HCT116 (cell line): ENCODE data around the gene SMIM23. TPM values are rescaled to one million over a fixed set of nuclear protein-coding genes. Genes with fewer than 3 reads are reported as not detected.

Experiments
- ATAC-seq: fragments of 200-7000 bp; cut with Tn5 transposase; 2 replicates; pipeline ENCODE4 v1.9.1; 2020; ENCODE audit warnings: mild to moderate bottlenecking, moderate library complexity
- BruUV-seq: library from RNA; stranded (reverse); fragments of 400-500 nt; replicated peaks from 2 replicates; lab custom pipeline; 2021; lab: Mats Ljungman, UMichigan
- CTCF ChIA-PET: fragments of 300-600 bp; sonication (Branson Sonifier 250); formaldehyde crosslinking; loops from one replicate; lab custom pipeline; 2021; ENCODE audit warnings: antibody characterized with exemption; lab: Charles Lee
- POLR2A ChIA-PET: fragments of 300-600, 350-600 bp; sonication (Branson Sonifier 250); formaldehyde crosslinking; loops from one replicate; lab custom pipeline; 2021; ENCODE audit warnings: antibody characterized with exemption; lab: Charles Lee
- RAD21 ChIA-PET, 2 experiments: fragments of 300-600 bp; sonication (Branson Sonifier 250); formaldehyde crosslinking; loops; one replicate each; lab custom pipeline; 2023; ENCODE audit warnings: low total read pairs in 2 of 2; ENCODE audit not compliant: uncharacterized antibody in 2 of 2, unreplicated experiment in 2 of 2, low non-redundant PET in 1 of 2; lab: Charles Lee
- DNase-seq: peaks from one replicate; pipeline ENCODE4 v3.0.0-alpha.2; 2010; ENCODE audit warnings: low read depth, low spot score
- H2AFZ ChIP-seq: fragments of 200-600 bp; shearing (Covaris generic), sonication (generic); 2 replicates; pipeline ENCODE4 v1.6.1; 2017; ENCODE audit warnings: low read depth, mixed run types, mixed read lengths, antibody characterized with exemption, low read length; ENCODE audit not compliant: poor library complexity, severe bottlenecking
- H3K27ac ChIP-seq: 2 replicates; pipeline ENCODE4 v1.5.1; 2012; ENCODE audit warnings: low read depth, low read length
- H3K27me3 ChIP-seq: fragments of 200-600 bp; sonication (generic); 2 replicates; pipeline ENCODE4 v1.6.1; 2016; ENCODE audit warnings: mixed run types, low read length, mixed read lengths; ENCODE audit not compliant: insufficient read depth
- H3K36me3 ChIP-seq, 2 experiments: fragments of 200-500 bp in 1 of 2; fragments of 200-600 bp in 1 of 2; sonication (Bioruptor generic) in 1 of 2; sonication (generic) in 1 of 2; 2 replicates each; pipeline versions ENCODE4 v1.5.1 to v1.6.1; 2014 to 2016; ENCODE audit warnings: low read length in 2 of 2, inconsistent platforms in 1 of 2, mixed read lengths in 1 of 2, mixed run types in 1 of 2; ENCODE audit not compliant: insufficient read depth in 2 of 2, control insufficient read depth in 1 of 2
- H3K4me1 ChIP-seq, 2 experiments: fragments of 200-600 bp in 1 of 2; sonication (generic) in 1 of 2; 2 replicates each; pipeline versions ENCODE4 v1.5.1 to v1.6.1; 2012 to 2017; ENCODE audit warnings: low read length in 2 of 2, inconsistent platforms in 1 of 2, mild to moderate bottlenecking in 1 of 2, mixed read lengths in 1 of 2, mixed run types in 1 of 2, moderate library complexity in 1 of 2; ENCODE audit not compliant: insufficient read depth in 2 of 2, control insufficient read depth in 1 of 2
- H3K4me2 ChIP-seq: fragments of 200-600 bp; sonication (generic); 2 replicates; pipeline ENCODE4 v1.6.1; 2017; ENCODE audit warnings: mixed run types, low read length, mixed read lengths
- H3K4me3 ChIP-seq, 2 experiments: fragments of 200-600 bp in 1 of 2; sonication (generic) in 1 of 2; replicated peaks in 1 of 2; 2 replicates each; pipeline ENCODE4 v1.5.1; 2011 to 2016; ENCODE audit warnings: low read length in 2 of 2, control low read depth in 1 of 2, low read depth in 1 of 2, mild to moderate bottlenecking in 1 of 2, mixed read lengths in 1 of 2, mixed run types in 1 of 2
- H3K79me2 ChIP-seq: fragments of 200-600 bp; sonication (generic); 2 replicates; pipeline ENCODE4 v1.6.1; 2017; ENCODE audit warnings: mild to moderate bottlenecking, mixed run types, low read length, moderate library complexity, mixed read lengths; ENCODE audit not compliant: insufficient read depth
- H3K9ac ChIP-seq: fragments of 200-600 bp; sonication (generic); 2 replicates; pipeline ENCODE4 v1.6.1; 2016; ENCODE audit warnings: low read length, mixed read lengths
- H3K9me2 ChIP-seq: fragments of 200-600 bp; sonication (generic), shearing (Covaris generic); 2 replicates; pipeline ENCODE4 v1.6.1; 2017; ENCODE audit warnings: mixed run types, mild to moderate bottlenecking, moderate library complexity; ENCODE audit not compliant: insufficient read depth
- H3K9me3 ChIP-seq, 2 experiments: fragments of 200-500 bp in 1 of 2; fragments of 200-600 bp in 1 of 2; sonication (Bioruptor generic) in 1 of 2; sonication (generic) in 1 of 2; 2 replicates each; pipeline ENCODE4 v1.6.1; 2014 to 2017; ENCODE audit warnings: low read length in 2 of 2, mixed read lengths in 2 of 2, inconsistent platforms in 1 of 2, low read depth in 1 of 2, mild to moderate bottlenecking in 1 of 2, mixed run types in 1 of 2, moderate library complexity in 1 of 2; ENCODE audit not compliant: control insufficient read depth in 1 of 2, insufficient read depth in 1 of 2
- H4K20me1 ChIP-seq: fragments of 200-600 bp; sonication (generic), shearing (Covaris generic); 2 replicates; pipeline ENCODE4 v1.6.1; 2017; ENCODE audit warnings: mixed run types, mild to moderate bottlenecking, moderate library complexity; ENCODE audit not compliant: insufficient read depth
- CBX3 ChIP-seq: IDR thresholded peaks from 2 replicates; pipeline ENCODE4 v1.6.1; 2012; ENCODE audit warnings: low read depth
- POLR2A ChIP-seq: IDR thresholded peaks from 2 replicates; pipeline ENCODE4 v1.7.0; 2011; ENCODE audit warnings: borderline replicate concordance; ENCODE audit not compliant: insufficient read depth, insufficient read length; ENCODE audit errors: extremely low read depth
- SRF ChIP-seq: IDR thresholded peaks from 2 replicates; pipeline ENCODE4 v1.6.1; 2012; ENCODE audit warnings: low read depth
- intact Hi-C: fragments of 100-400 bp; cut with micrococcal nuclease; formaldehyde crosslinking; loops from 2 replicates; pipeline ENCODE4 v1.10.0; 2022
- total RNA-seq: library from RNA; stranded (reverse); gene quantifications from one replicate; pipeline ENCODE4 v1.2.1, GENCODE V29; 2021; ENCODE audit not compliant: unreplicated experiment
- TF ChIP-seq, protein P1 (sequence below): IDR thresholded peaks from 2 replicates; pipeline ENCODE4 v1.6.1; 2012
- TF ChIP-seq, protein P2 (sequence below): IDR thresholded peaks from 2 replicates; pipeline ENCODE4 v1.6.1; 2012; ENCODE audit warnings: low read depth

The SMIM23 gene
- total RNA-seq, 1 experiment from 2014 or later, result not detected

GRCh38 chr5:171759777-171760176, 25.8 kb upstream of the SMIM23 start:
- CTCF ChIA-PET, result no interaction called here
- Histone ChIP-seq H3K27ac (no peak overlapping the region), H3K36me3 (no peaks in the 10 kb centered on the region), H3K9me3 (no peaks in the 10 kb centered on the region), H3K79me2 (no peaks in the 10 kb centered on the region), H2AFZ (no peak overlapping the region), H3K9me2 (no peaks in the 10 kb centered on the region), H3K27me3 (no peaks in the 10 kb centered on the region), H3K4me1 (peaks cover 0 to 16% of the 10 kb centered on the region in 2 experiments; a peak in 2 of 4 replicates), H3K4me2 (no peak overlapping the region), H3K4me3 (no peak overlapping the region), H3K9ac (no peak overlapping the region), H4K20me1 (no peaks in the 10 kb centered on the region)
- no peak for ATAC-seq
- TF ChIP-seq, protein P1, sequence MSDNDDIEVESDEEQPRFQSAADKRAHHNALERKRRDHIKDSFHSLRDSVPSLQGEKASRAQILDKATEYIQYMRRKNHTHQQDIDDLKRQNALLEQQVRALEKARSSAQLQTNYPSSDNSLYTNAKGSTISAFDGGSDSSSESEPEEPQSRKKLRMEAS, result no peak
- no peak for DNase-seq
- BruUV-seq, result no TSS peak
- RAD21 ChIA-PET, result no interaction called here
- intact Hi-C loops, result no loop called here
- POLR2A ChIA-PET, result interaction anchor here (0.6 kb wide), 1 partner anchor 10 kb away, joined by 3 read pairs; no protein-coding TSS in a partner anchor

- H3K9me3 ChIP-seq, result 0 out of 4 replicates have a peak, but pooled peaks cover 0 to 3% of the 10 kb centered on the region in 2 experiments
- H3K4me2 ChIP-seq, result no peak overlapping the region
- DNase-seq (no peak), ATAC-seq (no peak)
- H3K9me2 ChIP-seq, result no peaks in the 10 kb centered on the region
- H2AFZ ChIP-seq, result no peak overlapping the region
- H3K27ac ChIP-seq, result no peak overlapping the region
- no TSS peak for BruUV-seq
- no peaks in the 10 kb centered on the region for H3K79me2 ChIP-seq
- H3K27me3 ChIP-seq, result no peaks in the 10 kb centered on the region
- POLR2A ChIA-PET, result no interaction called here
- CTCF ChIA-PET, result no interaction called here
- TF ChIP-seq, protein P2, sequence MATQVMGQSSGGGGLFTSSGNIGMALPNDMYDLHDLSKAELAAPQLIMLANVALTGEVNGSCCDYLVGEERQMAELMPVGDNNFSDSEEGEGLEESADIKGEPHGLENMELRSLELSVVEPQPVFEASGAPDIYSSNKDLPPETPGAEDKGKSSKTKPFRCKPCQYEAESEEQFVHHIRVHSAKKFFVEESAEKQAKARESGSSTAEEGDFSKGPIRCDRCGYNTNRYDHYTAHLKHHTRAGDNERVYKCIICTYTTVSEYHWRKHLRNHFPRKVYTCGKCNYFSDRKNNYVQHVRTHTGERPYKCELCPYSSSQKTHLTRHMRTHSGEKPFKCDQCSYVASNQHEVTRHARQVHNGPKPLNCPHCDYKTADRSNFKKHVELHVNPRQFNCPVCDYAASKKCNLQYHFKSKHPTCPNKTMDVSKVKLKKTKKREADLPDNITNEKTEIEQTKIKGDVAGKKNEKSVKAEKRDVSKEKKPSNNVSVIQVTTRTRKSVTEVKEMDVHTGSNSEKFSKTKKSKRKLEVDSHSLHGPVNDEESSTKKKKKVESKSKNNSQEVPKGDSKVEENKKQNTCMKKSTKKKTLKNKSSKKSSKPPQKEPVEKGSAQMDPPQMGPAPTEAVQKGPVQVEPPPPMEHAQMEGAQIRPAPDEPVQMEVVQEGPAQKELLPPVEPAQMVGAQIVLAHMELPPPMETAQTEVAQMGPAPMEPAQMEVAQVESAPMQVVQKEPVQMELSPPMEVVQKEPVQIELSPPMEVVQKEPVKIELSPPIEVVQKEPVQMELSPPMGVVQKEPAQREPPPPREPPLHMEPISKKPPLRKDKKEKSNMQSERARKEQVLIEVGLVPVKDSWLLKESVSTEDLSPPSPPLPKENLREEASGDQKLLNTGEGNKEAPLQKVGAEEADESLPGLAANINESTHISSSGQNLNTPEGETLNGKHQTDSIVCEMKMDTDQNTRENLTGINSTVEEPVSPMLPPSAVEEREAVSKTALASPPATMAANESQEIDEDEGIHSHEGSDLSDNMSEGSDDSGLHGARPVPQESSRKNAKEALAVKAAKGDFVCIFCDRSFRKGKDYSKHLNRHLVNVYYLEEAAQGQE, result no peak
- TF ChIP-seq POLR2A (no peak), SRF (no peak), CBX3 (no peak)
- H3K9ac ChIP-seq, result no peak overlapping the region
- RAD21 ChIA-PET, result no interaction called here
- peaks cover 0 to 16% of the 10 kb centered on the region in 2 experiments; a peak in 2 of 4 replicates for H3K4me1 ChIP-seq
- H4K20me1 ChIP-seq, result no peaks in the 10 kb centered on the region
- intact Hi-C loops, result no loop called here
- no peaks in the 10 kb centered on the region for H3K36me3 ChIP-seq
- no peak overlapping the region for H3K4me3 ChIP-seq
These were observed 23.5 kb upstream of the SMIM23 start for GRCh38 chr5:171762021-171762608.
